Hepatocyte (in vitro differentiated cells): ENCODE results near the gene GNB1L. TPM values are rescaled to one million over a fixed set of nuclear protein-coding genes. Genes with fewer than 3 reads are reported as not detected.

Source experiments
- DNase-seq: peaks from one replicate; pipeline ENCODE4 v3.0.0-alpha.2; 2016; ENCODE audit warnings: low spot score
- H2AFZ ChIP-seq: fragments of 200-600 bp; sonication (generic); 2 replicates; pipeline ENCODE4 v1.6.0; 2016; ENCODE audit warnings: antibody characterized with exemption, mild to moderate bottlenecking
- H3K27ac ChIP-seq: fragments of 200-600 bp; sonication (generic); 2 replicates; pipeline ENCODE4 v1.5.1; 2016; ENCODE audit warnings: mild to moderate bottlenecking
- H3K27me3 ChIP-seq: fragments of 200-600 bp; sonication (generic); 2 replicates; pipeline ENCODE4 v1.6.1; 2016
- H3K36me3 ChIP-seq: fragments of 200-600 bp; sonication (generic); replicated peaks from 2 replicates; pipeline ENCODE4 v1.5.1; 2016; ENCODE audit warnings: low read depth; ENCODE audit not compliant: insufficient read depth
- H3K4me1 ChIP-seq: fragments of 200-600 bp; sonication (generic); 2 replicates; pipeline ENCODE4 v1.5.1; 2016; ENCODE audit warnings: mild to moderate bottlenecking, moderate library complexity; ENCODE audit not compliant: insufficient read depth
- H3K4me2 ChIP-seq: fragments of 200-600 bp; sonication (generic); 2 replicates; pipeline ENCODE4 v1.6.0; 2016
- H3K4me3 ChIP-seq: fragments of 200-600 bp; sonication (generic); 2 replicates; pipeline ENCODE4 v1.5.1; 2016; ENCODE audit warnings: mild to moderate bottlenecking
- H3K79me2 ChIP-seq: fragments of 200-600 bp; sonication (generic); 2 replicates; pipeline ENCODE4 v1.6.0; 2017; ENCODE audit warnings: mild to moderate bottlenecking
- H3K9me2 ChIP-seq: fragments of 200-600 bp; sonication (generic); replicated peaks from 2 replicates; pipeline ENCODE4 v1.6.0; 2017; ENCODE audit warnings: mild to moderate bottlenecking; ENCODE audit not compliant: insufficient read depth
- H3K9me3 ChIP-seq: fragments of 200-600 bp; sonication (generic); 2 replicates; pipeline ENCODE4 v1.5.1; 2016; ENCODE audit warnings: low read depth, mild to moderate bottlenecking
- H4K20me1 ChIP-seq: fragments of 200-600 bp; sonication (generic); 2 replicates; pipeline ENCODE4 v1.6.0; 2016; ENCODE audit warnings: mild to moderate bottlenecking; ENCODE audit not compliant: insufficient read depth, poor library complexity, severe bottlenecking
- CTCF ChIP-seq: fragments of 200-600 bp; sonication (generic); IDR thresholded peaks from 2 replicates; pipeline ENCODE4 v1.5.1; 2016; ENCODE audit warnings: antibody characterized with exemption, mild to moderate bottlenecking; ENCODE audit not compliant: poor library complexity
- EZH2 ChIP-seq: fragments of 200-600 bp; sonication (generic); IDR thresholded peaks from 2 replicates; pipeline ENCODE4 v1.6.1; 2016; ENCODE audit warnings: antibody characterized with exemption, mild to moderate bottlenecking, borderline replicate concordance
- EZH2phosphoT487 ChIP-seq: fragments of 200-600 bp; sonication (generic); IDR thresholded peaks from one replicate; pipeline ENCODE4 v1.6.1; 2018; ENCODE audit warnings: antibody characterized with exemption, mild to moderate bottlenecking, low read depth, moderate library complexity; ENCODE audit not compliant: unreplicated experiment, severe bottlenecking
- WGBS: methylation state at CpG from one replicate; pipeline ENCODE4 v1.1.6; 2016; ENCODE audit warnings: low lambda C conversion rate; ENCODE audit errors: missing lambda C conversion rate; 5-methylcytosine and 5-hydroxymethylcytosine counted together
- polyA plus RNA-seq: library from polyadenylated mRNA; unstranded; fragments of >200 nt; fragmentation: Nextera tagmentation; extraction: Ambion mirVana; gene quantifications from 2 replicates; pipeline ENCODE4 v1.2.1, GENCODE V29; 2016
- total RNA-seq: library from RNA; depleted of rRNA; stranded (reverse); fragments of >200 nt; gene quantifications from 2 replicates; pipeline ENCODE4 v1.2.3, GENCODE V29; 2014

GNB1L gene
- total and polyA plus RNA-seq, 2 experiments from 2014 or later, result 4.1 to 8.5 TPM

GRCh38 chr22:19773470-19774040 is 81.1 kb downstream of the GNB1L start:
- H3K79me2 ChIP-seq, result no peaks in the 10 kb centered on the region
- H2AFZ ChIP-seq, result no peak overlapping the region
- no peak overlapping the region for H3K4me2 ChIP-seq
- no peak overlapping the region for H3K27ac ChIP-seq
- no peak for DNase-seq
- peaks cover 67% of the 10 kb centered on the region for H3K27me3 ChIP-seq
- H4K20me1 ChIP-seq, result no peaks in the 10 kb centered on the region
- no peaks in the 10 kb centered on the region for H3K36me3 ChIP-seq
- WGBS, result 84% methylated on average over 9 of the region's 9 CpGs
- no peaks in the 10 kb centered on the region for H3K4me1 ChIP-seq
- no peak overlapping the region for H3K4me3 ChIP-seq
- H3K9me3 ChIP-seq, result no peaks in the 10 kb centered on the region
- TF ChIP-seq EZH2, result no peak
- no peaks in the 10 kb centered on the region for H3K9me2 ChIP-seq

GRCh38 chr22:19772673-19773469 is 81.8 kb downstream of the GNB1L start:
- Histone ChIP-seq H3K4me2 (no peak overlapping the region), H3K9me3 (no peaks in the 10 kb centered on the region), H3K79me2 (no peaks in the 10 kb centered on the region), H3K27ac (no peak overlapping the region), H3K27me3 (peaks cover 74% of the 10 kb centered on the region), H3K4me1 (no peaks in the 10 kb centered on the region), H3K36me3 (no peaks in the 10 kb centered on the region), H2AFZ (no peak overlapping the region), H4K20me1 (no peaks in the 10 kb centered on the region), H3K4me3 (no peak overlapping the region), H3K9me2 (no peaks in the 10 kb centered on the region)
- WGBS, result 80% methylated on average over 25 of the region's 25 CpGs
- DNase-seq, result no peak
- TF ChIP-seq EZH2phosphoT487 (no peak), CTCF (no peak)

GRCh38 chr22:19772422-19772672 is 82.3 kb downstream of the GNB1L start:
- Histone ChIP-seq H3K27ac (no peak overlapping the region), H3K4me2 (no peak overlapping the region), H2AFZ (no peak overlapping the region), H3K9me2 (no peaks in the 10 kb centered on the region), H3K27me3 (peaks cover 79% of the 10 kb centered on the region), H3K4me1 (no peaks in the 10 kb centered on the region), H4K20me1 (no peaks in the 10 kb centered on the region), H3K4me3 (no peak overlapping the region), H3K79me2 (no peaks in the 10 kb centered on the region), H3K9me3 (no peaks in the 10 kb centered on the region), H3K36me3 (no peaks in the 10 kb centered on the region)
- TF ChIP-seq CTCF (no peak), EZH2phosphoT487 (no peak), EZH2 (no peak)
- 84% methylated on average over 4 of the region's 4 CpGs for WGBS
- DNase-seq, result no peak

GRCh38 chr22:19770349-19771220 is 84.1 kb downstream of the GNB1L start:
- Histone ChIP-seq H3K9me3 (no peaks in the 10 kb centered on the region), H3K9me2 (no peaks in the 10 kb centered on the region), H3K36me3 (no peaks in the 10 kb centered on the region), H3K27me3 (peaks cover 94% of the 10 kb centered on the region), H2AFZ (no peak overlapping the region), H3K4me3 (no peak overlapping the region), H4K20me1 (no peaks in the 10 kb centered on the region), H3K4me1 (no peaks in the 10 kb centered on the region), H3K79me2 (no peaks in the 10 kb centered on the region), H3K4me2 (no peak overlapping the region), H3K27ac (no peak overlapping the region)
- TF ChIP-seq CTCF, result no peak
- no peak for TF ChIP-seq EZH2phosphoT487
- no peak for TF ChIP-seq EZH2
- WGBS, result 89% methylated on average over 25 of the region's 25 CpGs
- DNase-seq, result no peak
